HCT116 (cell line): ENCODE measurements around the gene CALM3. TPM values are rescaled to one million over a fixed set of nuclear protein-coding genes. Genes with fewer than 3 reads are reported as not detected.
"Not testable (repeated sequence)": the region's sequence is repeated elsewhere in the genome, so short reads cannot be mapped to it uniquely, and the experiment has no call there.

Experiments used
- ATAC-seq: fragments of 200-7000 bp; cut with Tn5 transposase; 2 replicates; pipeline ENCODE4 v1.9.1; 2020; ENCODE audit warnings: mild to moderate bottlenecking, moderate library complexity
- BruUV-seq: library from RNA; stranded (reverse); fragments of 400-500 nt; replicated peaks from 2 replicates; lab custom pipeline; 2021; lab: Mats Ljungman, UMichigan
- CTCF ChIA-PET: fragments of 300-600 bp; sonication (Branson Sonifier 250); formaldehyde crosslinking; loops from one replicate; lab custom pipeline; 2021; ENCODE audit warnings: antibody characterized with exemption; lab: Charles Lee
- POLR2A ChIA-PET: fragments of 300-600, 350-600 bp; sonication (Branson Sonifier 250); formaldehyde crosslinking; loops from one replicate; lab custom pipeline; 2021; ENCODE audit warnings: antibody characterized with exemption; lab: Charles Lee
- RAD21 ChIA-PET, 2 experiments: fragments of 300-600 bp; sonication (Branson Sonifier 250); formaldehyde crosslinking; loops; one replicate each; lab custom pipeline; 2023; ENCODE audit warnings: low total read pairs in 2 of 2; ENCODE audit not compliant: uncharacterized antibody in 2 of 2, unreplicated experiment in 2 of 2, low non-redundant PET in 1 of 2; lab: Charles Lee
- DNase-seq: peaks from one replicate; pipeline ENCODE4 v3.0.0-alpha.2; 2010; ENCODE audit warnings: low read depth, low spot score
- H2AFZ ChIP-seq: fragments of 200-600 bp; shearing (Covaris generic), sonication (generic); 2 replicates; pipeline ENCODE4 v1.6.1; 2017; ENCODE audit warnings: low read depth, mixed run types, mixed read lengths, antibody characterized with exemption, low read length; ENCODE audit not compliant: poor library complexity, severe bottlenecking
- H3K27ac ChIP-seq: 2 replicates; pipeline ENCODE4 v1.5.1; 2012; ENCODE audit warnings: low read depth, low read length
- H3K27me3 ChIP-seq: fragments of 200-600 bp; sonication (generic); 2 replicates; pipeline ENCODE4 v1.6.1; 2016; ENCODE audit warnings: mixed run types, low read length, mixed read lengths; ENCODE audit not compliant: insufficient read depth
- H3K36me3 ChIP-seq, 2 experiments: fragments of 200-500 bp in 1 of 2; fragments of 200-600 bp in 1 of 2; sonication (Bioruptor generic) in 1 of 2; sonication (generic) in 1 of 2; 2 replicates each; pipeline versions ENCODE4 v1.5.1 to v1.6.1; 2014 to 2016; ENCODE audit warnings: low read length in 2 of 2, inconsistent platforms in 1 of 2, mixed read lengths in 1 of 2, mixed run types in 1 of 2; ENCODE audit not compliant: insufficient read depth in 2 of 2, control insufficient read depth in 1 of 2
- H3K4me1 ChIP-seq, 2 experiments: fragments of 200-600 bp in 1 of 2; sonication (generic) in 1 of 2; 2 replicates each; pipeline versions ENCODE4 v1.5.1 to v1.6.1; 2012 to 2017; ENCODE audit warnings: low read length in 2 of 2, inconsistent platforms in 1 of 2, mild to moderate bottlenecking in 1 of 2, mixed read lengths in 1 of 2, mixed run types in 1 of 2, moderate library complexity in 1 of 2; ENCODE audit not compliant: insufficient read depth in 2 of 2, control insufficient read depth in 1 of 2
- H3K4me2 ChIP-seq: fragments of 200-600 bp; sonication (generic); 2 replicates; pipeline ENCODE4 v1.6.1; 2017; ENCODE audit warnings: mixed run types, low read length, mixed read lengths
- H3K4me3 ChIP-seq, 2 experiments: fragments of 200-600 bp in 1 of 2; sonication (generic) in 1 of 2; replicated peaks in 1 of 2; 2 replicates each; pipeline ENCODE4 v1.5.1; 2011 to 2016; ENCODE audit warnings: low read length in 2 of 2, control low read depth in 1 of 2, low read depth in 1 of 2, mild to moderate bottlenecking in 1 of 2, mixed read lengths in 1 of 2, mixed run types in 1 of 2
- H3K79me2 ChIP-seq: fragments of 200-600 bp; sonication (generic); 2 replicates; pipeline ENCODE4 v1.6.1; 2017; ENCODE audit warnings: mild to moderate bottlenecking, mixed run types, low read length, moderate library complexity, mixed read lengths; ENCODE audit not compliant: insufficient read depth
- H3K9ac ChIP-seq: fragments of 200-600 bp; sonication (generic); 2 replicates; pipeline ENCODE4 v1.6.1; 2016; ENCODE audit warnings: low read length, mixed read lengths
- H3K9me2 ChIP-seq: fragments of 200-600 bp; sonication (generic), shearing (Covaris generic); 2 replicates; pipeline ENCODE4 v1.6.1; 2017; ENCODE audit warnings: mixed run types, mild to moderate bottlenecking, moderate library complexity; ENCODE audit not compliant: insufficient read depth
- H3K9me3 ChIP-seq, 2 experiments: fragments of 200-500 bp in 1 of 2; fragments of 200-600 bp in 1 of 2; sonication (Bioruptor generic) in 1 of 2; sonication (generic) in 1 of 2; 2 replicates each; pipeline ENCODE4 v1.6.1; 2014 to 2017; ENCODE audit warnings: low read length in 2 of 2, mixed read lengths in 2 of 2, inconsistent platforms in 1 of 2, low read depth in 1 of 2, mild to moderate bottlenecking in 1 of 2, mixed run types in 1 of 2, moderate library complexity in 1 of 2; ENCODE audit not compliant: control insufficient read depth in 1 of 2, insufficient read depth in 1 of 2
- H4K20me1 ChIP-seq: fragments of 200-600 bp; sonication (generic), shearing (Covaris generic); 2 replicates; pipeline ENCODE4 v1.6.1; 2017; ENCODE audit warnings: mixed run types, mild to moderate bottlenecking, moderate library complexity; ENCODE audit not compliant: insufficient read depth
- SIN3A ChIP-seq: IDR thresholded peaks from 2 replicates; pipeline ENCODE4 v1.6.1; 2012; ENCODE audit warnings: low read depth
- intact Hi-C: fragments of 100-400 bp; cut with micrococcal nuclease; formaldehyde crosslinking; loops from 2 replicates; pipeline ENCODE4 v1.10.0; 2022
- total RNA-seq: library from RNA; stranded (reverse); gene quantifications from one replicate; pipeline ENCODE4 v1.2.1, GENCODE V29; 2021; ENCODE audit not compliant: unreplicated experiment

Gene CALM3
- total RNA-seq, 1 experiment from 2014 or later = 335 TPM

GRCh38 chr19:46556471-46556870 is 44.7 kb upstream of the CALM3 start:
- H3K9me3 ChIP-seq, CTCF ChIA-PET: not testable (repeated sequence)

GRCh38 chr19:46559203-46559602 is 41.9 kb upstream of the CALM3 start:
- Histone ChIP-seq H3K79me2 (no peaks in the 10 kb centered on the region), H3K9ac (no peak overlapping the region), H4K20me1 (no peaks in the 10 kb centered on the region), H3K27ac (no peak overlapping the region), H3K4me2 (no peak overlapping the region), H3K36me3 (no peaks in the 10 kb centered on the region), H3K27me3 (no peaks in the 10 kb centered on the region), H3K9me3 (no peaks in the 10 kb centered on the region), H2AFZ (no peak overlapping the region), H3K9me2 (no peaks in the 10 kb centered on the region), H3K4me3 (no peak overlapping the region), H3K4me1 (no peaks in the 10 kb centered on the region)
- no peak for TF ChIP-seq SIN3A
- intact Hi-C loops = no loop called here
- DNase-seq = no peak
- CTCF ChIA-PET = no interaction called here
- BruUV-seq = no TSS peak
- no peak for ATAC-seq
- POLR2A ChIA-PET = no interaction called here
- RAD21 ChIA-PET = interaction anchor here in 1 of 2 experiments (0.7 kb wide), 1 partner anchor 991 kb away, joined by 4 read pairs; no protein-coding TSS in a partner anchor

More at GRCh38 chr19:46556471-46556870, 44.7 kb upstream of the CALM3 start:
- H3K27me3 ChIP-seq, H3K27ac ChIP-seq, H2AFZ ChIP-seq, DNase-seq, H3K79me2 ChIP-seq, RAD21 ChIA-PET, H3K9ac ChIP-seq, H3K36me3 ChIP-seq, POLR2A ChIA-PET, H3K9me2 ChIP-seq, H3K4me2 ChIP-seq, H3K4me3 ChIP-seq, BruUV-seq, ATAC-seq, H3K4me1 ChIP-seq, H4K20me1 ChIP-seq, intact Hi-C loops: not testable (repeated sequence)

GRCh38 chr19:46559675-46560074 is 41.5 kb upstream of the CALM3 start:
- H3K4me1 ChIP-seq, H3K9me2 ChIP-seq, H3K9ac ChIP-seq, H4K20me1 ChIP-seq, POLR2A ChIA-PET, H3K27me3 ChIP-seq, H3K4me2 ChIP-seq, H3K9me3 ChIP-seq, H2AFZ ChIP-seq, H3K4me3 ChIP-seq, DNase-seq, H3K79me2 ChIP-seq, ATAC-seq, H3K27ac ChIP-seq, H3K36me3 ChIP-seq, intact Hi-C loops, CTCF ChIA-PET, BruUV-seq: not testable (repeated sequence)
- RAD21 ChIA-PET = interaction anchor here in 1 of 2 experiments (0.7 kb wide), 1 partner anchor 990 kb away, joined by 4 read pairs; no protein-coding TSS in a partner anchor
